GM19397 (cell line): ENCODE measurements around the gene ARHGEF17.

Experiments used
- ATAC-seq: cut with Tn5 transposase; IDR thresholded peaks from one replicate; pipeline ENCODE4 v1.9.1; 2021; ENCODE audit warnings: mild to moderate bottlenecking, moderate library complexity; ENCODE audit not compliant: unreplicated experiment

The ARHGEF17 gene

DNA sequence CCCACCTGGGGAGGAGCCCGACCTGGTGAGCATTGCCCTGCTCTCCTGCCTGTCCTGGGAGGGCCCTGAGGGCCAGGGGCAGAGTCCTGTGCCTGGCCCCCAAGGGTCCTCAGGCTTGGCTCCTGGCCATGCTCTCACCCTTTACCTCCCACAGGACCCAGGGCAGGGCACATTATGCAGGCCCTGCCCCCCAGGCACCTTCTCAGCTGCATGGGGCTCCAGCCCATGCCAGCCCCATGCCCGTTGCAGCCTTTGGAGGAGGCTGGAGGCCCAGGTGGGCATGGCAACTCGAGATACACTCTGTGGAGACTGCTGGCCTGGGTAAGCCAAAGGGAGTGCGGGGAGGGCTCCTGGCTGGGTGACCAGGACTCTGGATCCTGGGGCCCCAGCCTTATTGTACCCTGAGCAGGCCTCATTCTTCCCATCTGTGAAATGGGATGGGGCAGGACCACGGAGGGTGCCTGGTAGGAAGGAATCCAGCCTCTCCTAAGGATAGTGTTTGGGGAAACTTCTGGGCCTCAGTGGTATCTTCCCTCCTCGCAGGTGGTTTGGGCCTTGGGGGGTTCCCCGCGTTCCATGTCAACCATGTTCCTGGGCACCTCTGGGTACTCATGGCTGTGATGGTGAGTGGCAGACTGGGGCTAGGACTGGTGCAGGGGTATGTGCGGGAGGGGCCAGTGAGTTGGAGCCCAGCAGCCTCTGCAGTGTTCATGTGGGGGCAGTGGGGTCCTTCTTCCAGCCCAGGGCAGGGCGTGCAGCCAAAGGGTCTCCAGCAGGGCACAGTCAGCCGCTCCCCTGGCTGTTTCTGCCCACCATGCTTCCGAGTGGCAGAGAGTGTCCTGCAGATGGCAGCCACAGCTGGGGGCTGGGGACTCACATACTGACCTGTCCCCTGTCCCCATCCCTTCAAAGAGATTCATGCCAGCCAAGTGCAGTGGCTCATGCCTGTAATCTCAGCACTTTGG lies 82.8 kb downstream of the ARHGEF17 start:
- no peak for ATAC-seq

- no peak for ATAC-seq
Measured at GRCh38 chr11:73391665-73392064, 83.6 kb downstream of the ARHGEF17 start.

DNA sequence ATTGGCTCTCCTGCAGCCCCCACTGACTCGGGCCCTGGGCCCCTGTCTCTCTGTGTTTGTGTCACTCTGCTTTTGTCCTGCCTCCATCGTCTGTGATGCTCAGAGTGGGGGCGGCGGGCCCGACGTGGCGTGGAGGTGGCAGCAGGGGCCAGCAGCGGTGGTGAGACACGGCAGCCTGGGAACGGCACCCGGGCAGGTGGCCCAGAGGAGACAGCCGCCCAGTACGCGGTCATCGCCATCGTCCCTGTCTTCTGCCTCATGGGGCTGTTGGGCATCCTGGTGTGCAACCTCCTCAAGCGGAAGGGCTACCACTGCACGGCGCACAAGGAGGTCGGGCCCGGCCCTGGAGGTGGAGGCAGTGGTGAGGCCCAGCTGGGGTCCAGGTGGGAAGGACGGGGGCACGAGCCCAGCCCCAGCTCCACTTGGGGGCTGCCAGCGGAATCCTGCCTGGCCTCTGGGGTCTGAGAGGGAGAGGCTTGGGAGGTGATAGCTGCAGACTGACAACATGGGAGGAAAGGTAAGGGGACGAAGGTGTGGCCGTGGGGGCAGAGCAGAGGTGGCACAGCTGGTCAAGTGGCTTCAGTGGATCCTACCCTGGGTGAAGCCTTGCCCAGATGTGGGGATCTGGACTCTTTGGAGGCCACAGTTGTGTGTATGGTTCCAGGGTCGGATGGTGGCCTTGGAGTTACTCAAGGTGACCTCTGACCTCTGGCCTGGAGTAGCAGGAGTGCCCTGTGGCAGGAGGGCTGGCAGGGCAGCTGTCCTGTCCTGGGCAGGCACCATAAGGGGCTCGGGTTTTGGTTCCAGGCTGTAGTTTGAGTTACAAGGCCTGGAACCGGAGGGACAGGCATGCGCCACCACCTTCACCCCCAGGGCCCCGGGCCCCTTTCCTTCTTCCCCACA lies 84.3 kb downstream of the ARHGEF17 start:
- ATAC-seq = no peak

- ATAC-seq = no peak
Measured at GRCh38 chr11:73393011-73393380, 84.9 kb downstream of the ARHGEF17 start.

GRCh38 chr11:73393479-73394415 lies 85.7 kb downstream of the ARHGEF17 start:
- no peak for ATAC-seq

DNA sequence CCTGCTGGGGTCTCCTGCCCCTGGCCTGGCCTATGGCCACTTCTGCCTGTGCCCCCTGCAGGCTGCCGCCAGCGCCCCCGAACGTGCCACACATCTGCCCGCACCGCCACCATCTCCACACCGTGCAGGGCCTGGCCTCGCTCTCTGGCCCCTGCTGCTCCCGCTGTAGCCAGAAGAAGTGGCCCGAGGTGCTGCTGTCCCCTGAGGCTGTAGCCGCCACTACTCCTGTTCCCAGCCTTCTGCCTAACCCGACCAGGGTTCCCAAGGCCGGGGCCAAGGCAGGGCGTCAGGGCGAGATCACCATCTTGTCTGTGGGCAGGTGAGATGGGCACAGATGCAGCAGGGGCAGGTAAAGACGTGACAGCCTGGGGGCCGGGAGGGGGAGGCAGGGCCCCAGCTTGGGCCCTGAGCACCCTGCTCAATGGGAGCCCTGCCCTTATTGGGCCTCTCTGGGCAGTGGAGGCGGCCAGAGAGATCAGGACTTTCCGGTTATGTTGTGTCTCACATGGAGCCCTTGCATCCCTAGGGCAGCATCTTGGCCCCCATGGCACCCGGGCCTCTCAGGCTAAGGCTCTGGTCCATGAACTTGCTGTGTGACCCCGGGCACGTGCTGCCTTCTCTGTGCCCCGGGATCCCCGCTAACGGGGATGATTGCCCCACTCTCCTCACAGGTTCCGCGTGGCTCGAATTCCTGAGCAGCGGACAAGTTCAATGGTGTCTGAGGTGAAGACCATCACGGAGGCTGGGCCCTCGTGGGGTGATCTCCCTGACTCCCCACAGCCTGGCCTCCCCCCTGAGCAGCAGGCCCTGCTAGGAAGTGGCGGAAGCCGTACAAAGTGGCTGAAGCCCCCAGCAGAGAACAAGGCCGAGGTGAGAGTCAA lies 86.6 kb downstream of the ARHGEF17 start:
- ATAC-seq = no peak

DNA sequence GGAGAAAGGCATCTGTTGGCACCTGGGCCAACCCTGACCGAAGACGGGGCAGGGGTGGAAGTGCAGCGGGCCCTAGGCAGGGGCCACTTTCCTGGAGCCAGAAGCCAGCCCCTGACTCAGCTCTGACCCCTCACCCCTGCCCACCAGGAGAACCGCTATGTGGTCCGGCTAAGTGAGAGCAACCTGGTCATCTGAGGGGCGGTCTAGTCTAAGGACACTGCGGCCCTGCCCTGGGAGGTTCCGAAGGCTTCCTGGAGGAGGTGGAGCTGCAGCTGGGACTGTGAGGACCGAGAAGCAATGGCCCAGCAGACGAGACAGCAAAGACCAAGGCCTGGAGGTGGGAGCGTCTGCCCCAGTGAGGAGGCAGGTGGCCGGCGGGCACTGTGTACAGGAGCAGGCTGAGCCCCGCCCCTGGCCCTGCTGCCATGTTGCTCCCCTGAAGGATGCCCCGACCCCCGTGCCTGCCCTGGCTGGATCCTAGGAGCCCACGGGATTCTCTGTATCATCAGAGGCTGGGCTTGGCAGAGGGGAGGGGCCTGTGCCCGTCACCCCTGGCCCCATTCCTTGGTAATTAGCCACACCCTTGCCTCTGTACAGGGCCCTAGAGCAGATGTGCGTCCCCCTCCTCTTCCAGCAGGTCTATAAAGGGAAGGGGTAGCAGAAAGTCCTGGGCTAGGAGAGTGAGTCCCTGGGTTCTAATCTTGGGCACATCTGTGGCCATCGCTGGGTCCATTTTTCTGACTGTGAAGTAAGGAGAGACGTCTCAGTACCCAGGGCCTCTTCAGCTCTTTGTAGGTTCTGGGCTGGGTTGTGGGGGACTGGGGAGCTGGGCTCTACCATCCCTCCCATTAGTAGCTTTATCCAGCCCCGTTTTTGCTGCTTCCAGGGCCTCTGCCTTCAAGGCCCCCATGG lies 87.5 kb downstream of the ARHGEF17 start:
- no peak for ATAC-seq

DNA sequence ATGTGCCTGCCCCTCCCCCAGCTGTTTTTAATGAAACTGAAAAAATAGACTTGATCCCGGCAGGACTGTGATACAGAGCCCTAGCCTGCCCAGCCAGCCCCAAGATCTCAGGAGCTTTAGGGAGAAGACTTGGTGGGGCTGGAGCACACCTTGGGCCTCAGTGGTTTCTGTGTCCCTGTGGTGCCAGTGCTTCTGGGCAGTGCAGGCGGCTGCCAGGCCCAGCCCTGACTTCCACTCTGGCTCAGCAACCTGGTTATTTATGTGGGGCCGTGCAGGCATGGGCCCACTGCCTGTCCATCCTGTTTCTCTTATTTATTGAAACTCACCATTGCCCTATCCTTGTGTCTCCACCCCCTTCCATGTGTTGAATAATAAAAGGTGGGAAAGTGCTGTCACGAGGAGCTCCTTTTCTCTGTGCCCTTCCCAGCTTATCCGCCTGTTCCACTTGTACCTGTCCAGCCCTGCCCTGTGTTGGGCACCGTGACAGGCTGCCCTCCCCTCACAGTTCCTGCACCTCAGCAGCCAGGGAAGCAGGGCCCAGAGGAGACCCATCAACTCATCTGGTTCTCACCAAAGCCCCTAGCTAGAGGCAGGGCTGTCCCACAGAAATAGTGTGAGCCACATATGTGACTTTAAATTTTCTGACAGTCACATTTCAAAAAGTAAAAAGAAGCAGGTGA lies 88.3 kb downstream of the ARHGEF17 start:
- no peak for ATAC-seq

DNA sequence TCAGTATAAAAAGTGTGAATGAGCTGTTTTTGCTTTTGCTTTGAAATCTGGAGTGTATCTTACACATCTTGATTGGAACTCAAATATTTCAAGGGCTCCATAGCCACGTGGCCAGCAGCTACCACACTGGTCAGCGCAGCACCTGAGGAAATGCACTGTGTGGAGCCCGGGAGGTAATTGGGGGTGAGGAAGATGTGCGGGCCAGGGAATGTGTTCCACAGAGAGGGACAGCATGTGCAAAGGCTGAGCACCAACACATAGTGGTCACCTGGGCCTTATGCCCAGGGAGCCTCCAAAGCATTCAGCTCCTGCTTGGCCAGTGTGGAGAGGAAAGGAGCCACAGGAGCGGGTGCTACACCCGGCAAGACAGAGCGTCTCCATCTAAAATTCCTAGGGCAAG lies 88.9 kb downstream of the ARHGEF17 start:
- ATAC-seq = no peak

DNA sequence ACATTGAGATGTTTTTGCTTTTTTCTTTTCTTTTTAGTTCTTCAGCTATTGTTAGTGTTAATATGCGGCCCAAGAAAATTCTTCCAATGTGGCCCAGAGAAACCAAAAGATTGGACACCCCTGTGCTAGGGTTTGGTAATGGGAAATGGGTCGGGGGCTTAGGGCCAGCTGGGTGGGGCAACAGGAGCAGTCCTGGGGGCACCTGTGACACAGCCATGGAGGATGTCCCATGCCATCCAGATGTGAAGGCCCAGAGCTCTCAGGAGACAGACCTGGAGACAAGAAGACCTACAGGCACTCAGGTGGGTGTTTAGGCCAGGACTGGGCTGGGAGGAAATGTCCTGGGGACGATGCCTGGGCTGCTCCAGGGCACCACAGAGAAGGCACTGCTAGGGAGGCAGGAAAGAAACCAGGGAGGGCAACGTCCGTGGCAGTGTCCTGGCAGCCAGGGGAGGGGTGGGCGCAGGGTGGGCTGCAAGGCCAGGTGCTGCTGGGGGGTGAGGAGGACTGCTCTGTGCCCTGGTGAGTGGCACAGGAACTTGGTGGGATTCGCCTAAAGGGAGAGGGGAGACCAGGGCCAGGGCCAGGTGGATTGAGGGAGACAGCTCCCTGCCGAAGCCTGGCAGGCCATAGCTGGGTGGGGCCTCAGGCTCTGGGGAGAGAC lies 89.5 kb downstream of the ARHGEF17 start:
- no peak for ATAC-seq

GRCh38 chr11:73398132-73398526 lies 90.1 kb downstream of the ARHGEF17 start:
- ATAC-seq = no peak

DNA sequence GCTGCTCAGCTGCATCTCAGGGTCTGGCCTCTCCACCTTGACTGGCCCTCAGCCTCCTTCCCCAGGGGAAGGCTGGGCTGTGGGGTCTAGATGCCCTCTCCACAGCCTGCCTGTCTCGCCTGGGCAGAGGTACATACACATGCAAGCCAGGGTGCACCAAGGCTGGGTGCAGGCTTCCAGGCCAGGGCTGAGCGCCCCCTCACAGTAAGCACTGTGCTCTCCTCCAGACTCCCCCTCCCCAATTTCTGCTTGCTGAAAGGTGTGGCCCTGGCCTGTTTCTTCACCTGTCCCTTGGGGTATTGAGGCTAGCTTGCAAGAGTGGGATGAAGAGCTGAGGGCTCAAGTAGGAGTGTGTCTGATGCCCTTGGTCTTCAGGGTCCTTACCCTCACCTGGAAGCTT lies 90.6 kb downstream of the ARHGEF17 start:
- no peak for ATAC-seq

DNA sequence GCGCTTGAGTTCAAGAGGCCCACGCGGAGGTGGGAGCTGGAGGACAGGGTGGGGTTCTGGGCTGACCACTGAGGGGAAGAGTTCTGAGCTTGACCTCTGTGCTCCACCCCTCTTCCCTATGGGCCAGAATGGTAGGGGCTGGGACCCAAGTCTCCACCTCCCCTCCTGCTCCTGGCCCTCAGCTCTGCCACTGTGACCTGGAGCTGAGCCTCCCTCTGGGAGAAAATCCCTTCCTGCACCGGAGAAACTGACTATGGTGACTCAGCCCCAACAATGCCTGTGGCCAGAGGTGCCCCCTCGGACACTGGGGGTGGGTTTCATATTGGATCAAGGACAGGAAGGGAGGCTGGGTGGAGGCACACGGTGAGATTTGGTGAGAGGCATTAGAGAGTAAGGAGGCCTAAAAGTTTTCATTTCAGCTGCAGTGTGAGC lies 91.1 kb downstream of the ARHGEF17 start:
- no peak for ATAC-seq

GRCh38 chr11:73399636-73400035 lies 91.6 kb downstream of the ARHGEF17 start:
- ATAC-seq = no peak

DNA sequence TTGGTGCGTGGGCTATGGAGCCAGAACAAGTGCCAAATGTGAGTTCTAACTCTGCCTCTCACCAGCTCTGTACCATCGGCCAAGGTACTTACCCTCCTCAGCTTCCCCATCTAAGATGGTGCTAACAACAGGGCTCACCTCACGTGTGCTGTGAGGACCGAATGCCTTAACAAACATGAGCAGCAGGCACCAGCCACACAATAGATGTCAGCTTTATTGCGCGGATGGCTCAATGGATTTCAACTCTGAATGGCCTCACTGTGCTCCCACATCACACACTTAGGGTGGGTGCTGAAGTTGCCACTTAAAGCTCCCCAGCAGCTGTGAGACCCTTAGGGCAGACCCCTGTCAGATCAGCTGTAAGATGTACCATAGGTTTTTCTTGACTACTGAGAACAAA lies 92.2 kb downstream of the ARHGEF17 start:
- no peak for ATAC-seq

- no peak for ATAC-seq
Measured at GRCh38 chr11:73401217-73401923, 93.3 kb downstream of the ARHGEF17 start.
